ENCODE results near the gene ATG7. TPM values are rescaled to one million over a fixed set of nuclear protein-coding genes. Genes with fewer than 3 reads are reported as not detected.

ATG7 gene
- total and polyA plus RNA-seq, 10 of the 15 experiments (the other 5 are each of a cell fraction or from before 2014, with no cell fraction given) = 13.5 to 49.5 (median 26.4) TPM

GRCh38 chr3:11386465-11387113 is 114.4 kb downstream of the ATG7 start:
- Histone ChIP-seq H3K4me3 (no peak overlapping the region), H3K4me1 (ENCODE audit: control insufficient read depth, insufficient read depth, low read length) (no peaks in the 10 kb centered on the region; the same call in 1 of the 2 replicates), H3K27ac (ENCODE audit: control insufficient read depth, insufficient read depth) (no peak overlapping the region), H3K27me3 (replicated peaks in 1 of 2; ENCODE audit: control insufficient read depth in 2 of 2, insufficient read depth in 2 of 2, low read length in 1 of 2) (no peaks in the 10 kb centered on the region), H3K9ac (ENCODE audit: control insufficient read depth, insufficient read depth, low read length) (no peak overlapping the region), H4K20me1 (ENCODE audit: control insufficient read depth, insufficient read depth) (no peaks in the 10 kb centered on the region; the same call in 1 of the 2 replicates), H3K79me2 (ENCODE audit: control insufficient read depth, insufficient read depth, low read length) (no peaks in the 10 kb centered on the region), H3K9me3 (replicated peaks; ENCODE audit: control insufficient read depth, insufficient read depth, low read length) (no peaks in the 10 kb centered on the region), H2AFZ (ENCODE audit: control insufficient read depth, low read depth, low read length) (no peak overlapping the region), H3K36me3 (ENCODE audit: control insufficient read depth in 2 of 2, insufficient read depth in 2 of 2, low read length in 1 of 2) (no peaks in the 10 kb centered on the region; a peak in 1 of 4 replicates), H3K4me2 (ENCODE audit: control insufficient read depth, insufficient read depth) (no peak overlapping the region)
- no TSS peak for BruUV-seq (replicated peaks)
- in situ Hi-C loops (cut with MboI) = loop anchor here (10.0 kb wide), 1 partner anchor 418 kb away; no protein-coding TSS in a partner anchor
- ChIA-PET SMC1A (ENCODE audit: uncharacterized antibody, unreplicated experiment) (no interaction called here), POLR2A (no interaction called here), RAD21 (ENCODE audit: unreplicated experiment) (no interaction called here), CTCF (interaction anchor here (1.1 kb wide), 1 partner anchor 149 kb away, joined by 4 read pairs; no protein-coding TSS in a partner anchor)
- 97% methylated on average over 2 of the region's 2 CpGs for WGBS (ENCODE audit: insufficient coverage, insufficient replicate concordance, low lambda C conversion rate, missing lambda C conversion rate)
- DNase-seq (ENCODE audit: low read depth, low spot score) (no peak), FAIRE-seq (no peak), ATAC-seq (no peak)
- TF ChIP-seq SMC3 (IDR thresholded peaks at IDR 0.05; ENCODE audit: borderline replicate concordance, low read length) (no peak), IKZF1 (conservative IDR thresholded peaks at IDR 0.05) (no peak), SRF (IDR thresholded peaks at IDR 0.05; ENCODE audit: low read depth in 2 of 2, low read length in 2 of 2) (no peak), BMI1 (IDR thresholded peaks at IDR 0.05; ENCODE audit: borderline replicate concordance) (no peak), HDAC6 (IDR thresholded peaks at IDR 0.05; ENCODE audit: unreplicated experiment) (no peak), PAX5 (IDR thresholded peaks at IDR 0.05; ENCODE audit: borderline replicate concordance, low read depth, low read length) (no peak), ZNF274 (IDR thresholded peaks at IDR 0.05; ENCODE audit: insufficient read depth, insufficient read length) (no peak), BHLHE40 (IDR thresholded peaks at IDR 0.05; ENCODE audit: borderline replicate concordance in 1 of 2, low read depth in 2 of 2, low read length in 1 of 2) (no peak), GABPA (IDR thresholded peaks at IDR 0.05; ENCODE audit: low read depth) (no peak), KAT2A (conservative IDR thresholded peaks at IDR 0.05; ENCODE audit: control insufficient read depth, low read depth, low read length) (no peak), TCF7 (IDR thresholded peaks at IDR 0.05; ENCODE audit: borderline replicate concordance) (no peak)
- intact Hi-C loops (cut with micrococcal nuclease; ENCODE audit: unreplicated experiment) = no loop called here
